ENCODE measurements around the gene MYLK4.

MYLK4 gene

DNA sequence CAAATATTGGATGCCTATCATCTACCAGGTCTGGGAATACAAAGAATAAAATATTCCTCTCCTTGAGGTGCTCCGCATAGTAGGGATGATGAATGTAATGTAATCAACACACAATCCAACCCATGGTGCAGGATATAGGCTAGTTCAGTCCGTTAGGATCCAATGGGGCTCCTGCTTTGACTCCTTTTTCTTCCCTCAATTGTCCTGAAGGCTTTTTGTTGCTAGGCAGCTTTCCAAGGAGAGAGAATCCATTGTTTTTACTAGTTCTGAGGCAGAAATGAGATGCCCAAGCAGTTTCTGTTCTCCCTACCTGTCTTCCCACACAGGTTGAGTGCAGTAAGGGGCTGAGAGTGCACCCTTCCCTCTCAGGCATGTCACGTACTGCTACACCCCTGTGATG, 26.5 kb upstream of the MYLK4 start:
- TF ChIP-seq CTCF (IDR thresholded peaks at IDR 0.05; ENCODE audit: low read depth, low read length) = no peak
- DNase-seq (ENCODE audit: extremely low read depth, low read depth) = no peak

- no peak for DNase-seq (ENCODE audit: extremely low read depth, low read depth)
- TF ChIP-seq CTCF (IDR thresholded peaks at IDR 0.05; ENCODE audit: low read depth, low read length) = no peak
These were observed 24.3 kb upstream of the MYLK4 start for GRCh38 chr6:2775003-2775402.

DNA sequence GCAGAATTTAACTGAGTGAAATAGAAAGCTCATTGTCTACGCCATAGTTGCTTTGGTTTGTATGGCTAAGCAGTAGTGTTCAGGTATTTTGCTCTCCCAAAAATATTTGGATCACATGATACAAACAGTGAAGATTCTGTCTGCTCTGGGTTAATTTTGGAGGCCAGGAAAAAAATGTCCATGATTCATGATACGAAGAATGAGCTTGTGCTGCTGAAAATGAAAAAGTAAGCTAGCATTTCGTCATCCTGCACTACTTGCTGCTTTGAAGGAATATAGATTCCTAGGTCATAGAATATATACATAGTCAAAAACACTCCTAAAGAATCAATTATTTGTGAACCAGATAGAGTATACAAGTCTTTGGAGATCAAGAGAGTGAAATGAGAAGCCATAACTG, 22.7 kb upstream of the MYLK4 start:
- DNase-seq (ENCODE audit: extremely low read depth, low read depth) = no peak

GRCh38 chr6:2772840-2773239, 22.1 kb upstream of the MYLK4 start:
- TF ChIP-seq CTCF (IDR thresholded peaks at IDR 0.05; ENCODE audit: low read depth, low read length) = no peak
- no peak for DNase-seq (ENCODE audit: extremely low read depth, low read depth)

More for the DNA sequence above, 22.7 kb upstream of the MYLK4 start:
- TF ChIP-seq CTCF (IDR thresholded peaks at IDR 0.05; ENCODE audit: low read depth, low read length) = no peak

GRCh38 chr6:2771079-2771478, 20.4 kb upstream of the MYLK4 start:
- no peak for TF ChIP-seq CTCF (IDR thresholded peaks at IDR 0.05; ENCODE audit: low read depth, low read length)
- no peak for DNase-seq (ENCODE audit: extremely low read depth, low read depth)

GRCh38 chr6:2770171-2770570, 19.4 kb upstream of the MYLK4 start:
- no peak for DNase-seq (ENCODE audit: extremely low read depth, low read depth)
- TF ChIP-seq CTCF (IDR thresholded peaks at IDR 0.05; ENCODE audit: low read depth, low read length) = no peak

DNA sequence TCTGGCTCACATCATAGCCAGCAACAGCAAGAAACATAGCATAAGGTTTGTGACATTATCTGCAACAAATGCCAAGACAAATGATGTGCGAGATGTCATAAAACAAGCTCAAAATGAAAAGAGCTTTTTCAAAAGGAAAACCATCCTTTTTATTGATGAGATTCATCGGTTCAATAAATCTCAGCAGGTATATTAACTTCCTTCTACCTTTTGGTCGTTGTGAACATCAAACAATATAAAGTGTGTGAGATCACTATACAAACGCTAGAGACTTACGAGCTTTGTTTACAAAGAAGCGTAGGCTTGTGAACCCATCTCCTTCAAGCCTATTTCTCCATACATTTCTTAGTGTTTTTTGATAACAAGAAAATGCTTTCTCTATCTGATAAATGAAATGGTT, 18.0 kb upstream of the MYLK4 start:
- DNase-seq (ENCODE audit: extremely low read depth, low read depth) = no peak
- no peak for TF ChIP-seq CTCF (IDR thresholded peaks at IDR 0.05; ENCODE audit: low read depth, low read length)

All from AG09319 (cell line).